H1 (cell line): Measurements from ENCODE around the gene TBC1D24. TPM values are rescaled to one million over a fixed set of nuclear protein-coding genes. Genes with fewer than 3 reads are reported as not detected.

ENCODE experiments used
- CBX8 ChIP-seq: fragments of 300-800, 300-1000 bp; sonication (generic); IDR thresholded peaks from 2 replicates; pipeline ENCODE4 v1.7.1; 2016; ENCODE audit warnings: low read depth, low read length, borderline replicate concordance
- E2F6 ChIP-seq: IDR thresholded peaks from 2 replicates; pipeline ENCODE4 v1.6.1; 2012; ENCODE audit warnings: inconsistent platforms
- KDM4A ChIP-seq: IDR thresholded peaks from one replicate; pipeline ENCODE4 v1.7.1; 2012; ENCODE audit warnings: low read depth, mild to moderate bottlenecking, moderate library complexity, low read length, inconsistent platforms; ENCODE audit not compliant: severe bottlenecking
- RXRA ChIP-seq: IDR thresholded peaks from 2 replicates; pipeline ENCODE4 v1.6.1; 2011; ENCODE audit warnings: low read depth, mild to moderate bottlenecking, low read length, moderate library complexity; ENCODE audit not compliant: insufficient read depth
- SUZ12 ChIP-seq: fragments of 200-600 bp; sonication (generic); IDR thresholded peaks from 2 replicates; pipeline ENCODE4 v1.6.1; 2012; ENCODE audit warnings: mild to moderate bottlenecking, inconsistent platforms, low read length, moderate library complexity, mixed read lengths
- polyA plus RNA-seq, 7 experiments: library from polyadenylated mRNA; depleted of rRNA in 3 of 7; stranded (reverse) in 5 of 7; unstranded in 2 of 7; fragments of >200 nt in 5 of 7; fragments of 200-250 nt in 2 of 7; gene quantifications; 1 replicate in 5 of 7; 2 replicates in 1 of 7; 4 replicates in 1 of 7; pipeline versions ENCODE4 v1.2.1 to v1.2.3, GENCODE V29; 2011 to 2013; ENCODE audit warnings: missing spikeins in 2 of 7, mixed read lengths in 2 of 7
- total RNA-seq: library from RNA; stranded (reverse); fragmentation: NEBNext Ultra II Directional; extraction: Animal tissue kit (Norgen Biotek cat#: 25700); gene quantifications from 2 replicates; pipeline ENCODE4 v1.2.1, GENCODE V29; 2021

TBC1D24 gene
- total and polyA plus RNA-seq, 2 of the 8 experiments (the other 6 are each of a cell fraction or from before 2014, with no cell fraction given) = 8.7 to 21.5 TPM

- TF ChIP-seq E2F6 (peak; percentile 91), RXRA (no peak), KDM4A (peak; percentile 51), CBX8 (no peak), SUZ12 (peak; percentile 30)
These were observed 3.1 kb upstream of the TBC1D24 start (continued) for GRCh38 chr16:2471653-2472487.
